HG03460 (cell line): ENCODE measurements around the gene ERC2.

Source experiments
- ATAC-seq: cut with Tn5 transposase; IDR thresholded peaks from one replicate; pipeline ENCODE4 v1.9.1; 2021; ENCODE audit not compliant: unreplicated experiment

Gene ERC2

DNA sequence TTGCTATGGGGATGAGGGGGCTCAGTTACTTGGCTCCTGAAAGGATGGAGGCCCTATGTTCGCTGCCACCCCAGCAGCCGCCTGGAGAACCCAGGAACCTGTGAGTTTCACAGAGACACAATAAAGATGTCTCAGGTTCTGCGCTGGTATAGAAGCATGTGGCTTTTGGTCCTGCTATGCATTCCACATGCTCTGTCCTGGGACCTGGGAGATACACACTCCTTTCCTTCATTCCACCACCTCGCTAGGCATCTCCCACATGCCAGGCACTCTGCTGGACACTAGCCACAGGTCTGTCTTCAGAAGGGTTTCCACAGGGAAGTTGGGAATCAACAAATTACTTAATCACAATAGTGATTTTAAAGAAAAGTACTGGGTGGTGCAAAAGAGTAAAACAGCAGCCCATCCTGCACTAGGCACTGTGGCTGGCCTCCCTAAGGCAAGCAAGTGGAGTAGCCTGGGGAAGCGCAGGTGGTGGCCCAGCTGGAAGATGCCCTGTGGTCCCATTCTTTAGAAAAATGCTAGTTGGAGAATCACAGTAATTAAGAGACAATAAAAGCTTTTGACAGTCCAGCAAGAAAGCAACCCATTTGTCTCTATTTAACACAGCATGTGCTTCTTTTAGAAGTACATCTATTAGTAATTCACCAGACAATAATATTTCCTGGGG is 572.2 kb downstream of the ERC2 start:
- ATAC-seq = no peak

- ATAC-seq = no peak
Measured at GRCh38 chr3:55894605-55895004, 573.7 kb downstream of the ERC2 start.

- ATAC-seq = no peak
Measured at GRCh38 chr3:55893045-55893664, 575.1 kb downstream of the ERC2 start.

- no peak for ATAC-seq
Measured at GRCh38 chr3:55891106-55891505, 577.2 kb downstream of the ERC2 start.

DNA sequence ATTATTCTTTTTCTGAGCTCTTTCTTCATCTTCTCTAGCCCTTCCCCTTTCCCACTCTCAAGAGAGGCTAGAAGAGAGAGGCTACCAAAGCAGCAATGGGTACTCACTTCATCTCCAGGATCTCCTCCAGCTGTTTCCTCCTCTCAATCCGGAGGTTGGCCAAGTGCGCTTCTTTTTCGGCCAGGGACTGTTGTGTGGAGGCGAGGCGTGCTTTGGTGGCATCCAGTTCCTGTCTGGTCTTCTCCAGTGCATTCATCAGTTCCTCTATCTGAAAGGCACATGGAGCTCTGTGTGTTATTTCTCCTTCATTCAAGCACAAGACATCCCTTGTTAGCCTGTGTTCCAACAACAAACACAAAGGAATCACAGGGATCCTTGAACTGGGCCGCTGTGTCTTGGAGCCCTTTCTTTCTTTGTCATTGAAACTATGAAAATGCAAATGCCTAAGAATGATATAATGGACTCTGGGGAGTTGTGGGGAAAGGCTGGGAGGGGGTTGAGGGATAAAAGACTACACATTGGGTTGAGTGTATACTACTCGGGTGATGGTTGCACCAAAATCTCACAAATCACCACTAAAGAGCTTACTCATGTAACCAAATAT is 579.9 kb downstream of the ERC2 start:
- no peak for ATAC-seq

DNA sequence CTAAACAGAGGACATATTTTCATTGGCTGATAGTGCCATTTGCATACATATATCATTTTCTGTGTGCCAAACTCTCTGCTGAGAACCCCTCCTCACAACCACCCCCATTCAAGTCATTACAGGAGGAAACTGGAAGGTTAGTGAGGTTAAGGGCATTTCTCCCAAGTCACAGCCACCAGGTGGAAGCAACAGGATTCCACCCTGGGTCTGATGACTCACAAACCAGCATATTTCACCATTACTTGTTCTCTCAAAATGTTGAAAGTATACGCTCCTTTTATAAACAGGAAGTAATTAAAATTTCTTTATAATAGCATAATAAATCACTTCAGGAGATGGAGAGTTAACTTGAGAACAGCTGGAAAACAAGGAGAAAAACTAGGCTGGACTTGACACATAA is 582.5 kb downstream of the ERC2 start:
- no peak for ATAC-seq

GRCh38 chr3:55884491-55885285 is 583.6 kb downstream of the ERC2 start:
- no peak for ATAC-seq

- ATAC-seq = no peak
Measured at GRCh38 chr3:55884066-55884465, 584.2 kb downstream of the ERC2 start.

GRCh38 chr3:55882006-55882405 is 586.3 kb downstream of the ERC2 start:
- ATAC-seq = no peak

- no peak for ATAC-seq
Measured at GRCh38 chr3:55880357-55880756, 587.9 kb downstream of the ERC2 start.

- ATAC-seq = no peak
Measured at GRCh38 chr3:55879901-55880331, 588.4 kb downstream of the ERC2 start.

DNA sequence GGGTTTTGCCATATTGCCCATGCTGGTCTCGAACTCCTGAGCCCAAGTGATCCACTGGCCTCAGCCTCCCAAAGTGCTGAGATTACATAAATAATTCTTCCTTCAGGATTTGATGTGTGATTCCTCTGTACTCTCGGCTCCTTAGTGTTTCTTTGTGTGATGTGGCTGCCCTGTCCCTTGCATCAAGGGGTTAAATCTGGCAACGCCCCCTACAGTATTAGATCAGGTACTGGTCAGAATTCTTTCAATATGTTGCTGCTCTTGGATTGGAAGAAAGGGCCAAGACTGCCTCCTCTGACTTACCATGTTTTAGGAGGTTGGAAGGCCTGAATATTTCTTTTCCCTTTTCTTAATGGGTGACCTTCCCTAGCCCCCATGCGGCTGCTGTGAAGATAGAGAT is 590.6 kb downstream of the ERC2 start:
- ATAC-seq = no peak

GRCh38 chr3:55876560-55876959 is 591.7 kb downstream of the ERC2 start:
- no peak for ATAC-seq

- no peak for ATAC-seq
Measured at GRCh38 chr3:55875113-55875512, 593.2 kb downstream of the ERC2 start.

GRCh38 chr3:55873523-55874254 is 594.6 kb downstream of the ERC2 start:
- no peak for ATAC-seq

DNA sequence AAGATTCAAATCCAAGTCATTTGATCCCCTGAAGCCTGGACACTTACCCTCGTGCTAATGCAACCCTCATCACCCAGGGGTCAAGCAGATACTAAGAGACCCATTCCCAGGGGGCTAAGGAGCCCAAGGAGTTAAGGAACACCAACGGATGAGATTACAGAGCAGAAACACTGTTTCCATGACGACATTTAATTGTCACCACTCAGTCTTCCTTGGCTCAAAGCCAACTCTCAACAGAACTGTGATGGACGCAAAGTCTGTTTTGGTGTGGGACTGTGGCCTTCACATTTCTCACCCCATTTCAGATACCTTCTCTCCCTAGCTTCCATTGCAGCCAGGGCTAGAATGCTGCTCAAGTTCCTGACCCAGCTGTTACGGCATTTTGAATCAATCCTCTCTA is 597.7 kb downstream of the ERC2 start:
- no peak for ATAC-seq

- ATAC-seq = no peak
Measured at GRCh38 chr3:55868347-55868746, 599.9 kb downstream of the ERC2 start.

DNA sequence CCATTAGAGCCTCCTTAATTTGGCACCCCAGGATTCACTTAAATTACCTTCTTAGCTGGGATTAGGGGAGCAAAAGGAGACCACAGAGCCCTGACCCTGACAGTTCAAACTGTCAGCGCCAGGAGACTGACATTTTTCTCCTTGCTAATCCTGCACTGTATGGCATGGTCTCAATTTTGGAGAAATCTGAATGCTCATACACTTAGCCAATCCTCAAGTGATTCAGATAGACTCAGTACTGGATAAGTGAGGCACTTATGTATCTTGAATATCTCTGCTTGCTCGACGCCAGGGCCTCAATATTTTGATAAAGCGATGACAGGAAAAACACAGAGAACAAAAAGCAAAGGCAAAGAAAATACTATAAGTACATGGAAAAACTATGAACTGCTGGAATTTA is 605.2 kb downstream of the ERC2 start:
- ATAC-seq = no peak

DNA sequence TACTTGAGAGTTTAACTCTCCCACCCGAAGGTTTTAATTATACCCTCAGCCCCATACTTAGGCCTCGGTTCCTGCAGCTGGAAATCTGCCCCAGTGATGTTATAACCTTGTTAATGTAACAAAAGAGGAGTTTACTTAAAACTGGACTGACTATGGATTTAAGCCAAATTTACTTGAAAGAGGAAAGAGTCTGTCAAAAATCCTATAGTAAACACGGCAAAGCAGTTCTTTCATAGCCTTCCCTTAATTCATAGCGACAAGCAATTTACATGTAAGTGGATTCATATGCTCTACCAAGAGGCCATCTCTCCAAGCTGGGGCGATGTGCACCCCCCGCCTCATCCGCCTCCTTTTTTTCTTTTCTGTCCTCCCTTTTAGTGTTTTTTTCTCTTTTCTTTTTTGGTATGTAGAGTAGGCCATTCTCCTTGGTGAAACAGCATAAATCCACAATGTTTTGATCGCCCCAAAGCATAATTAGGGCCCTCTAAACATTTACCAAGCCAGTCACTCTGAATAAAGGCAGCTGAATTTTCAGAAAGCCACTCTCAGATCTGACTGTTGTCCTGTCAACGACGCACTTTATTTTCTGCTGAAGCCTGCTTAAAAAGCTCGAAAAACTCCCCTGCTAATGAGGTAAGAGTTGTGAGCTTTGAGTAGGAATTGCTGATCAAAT is 608.1 kb downstream of the ERC2 start:
- no peak for ATAC-seq

GRCh38 chr3:55859305-55859704 is 609.0 kb downstream of the ERC2 start:
- ATAC-seq = no peak

- ATAC-seq = no peak
Measured at GRCh38 chr3:55858727-55859126, 609.5 kb downstream of the ERC2 start.
